PC-3 (cell line): ENCODE measurements around the gene ADGRD1. TPM values are rescaled to one million over a fixed set of nuclear protein-coding genes. Genes with fewer than 3 reads are reported as not detected.
A peak's percentile ranks its signal among the peaks of the same experiment; 100 is the strongest.

Source experiments
- ATAC-seq: fragments of 200-7000 bp; cut with Tn5 transposase; 2 replicates; pipeline ENCODE4 v1.9.1; 2020; ENCODE audit warnings: mild to moderate bottlenecking, moderate library complexity
- BruUV-seq: library from RNA; stranded (reverse); fragments of 400-500 nt; replicated peaks from 2 replicates; lab custom pipeline; 2021; lab: Mats Ljungman, UMichigan
- CTCF ChIA-PET: fragments of 300-600 bp; sonication (Branson Sonifier 250); formaldehyde crosslinking; loops from one replicate; lab custom pipeline; 2022; ENCODE audit warnings: antibody characterized with exemption; lab: Charles Lee
- POLR2A ChIA-PET: fragments of 300-600 bp; sonication (Branson Sonifier 250); formaldehyde crosslinking; loops from one replicate; lab custom pipeline; 2022; ENCODE audit warnings: antibody characterized with exemption; ENCODE audit not compliant: unreplicated experiment; lab: Charles Lee
- DNase-seq: peaks from one replicate; pipeline ENCODE4 v3.0.0-alpha.2; 2015
- H2AFZ ChIP-seq: fragments of 300-600 bp; sonication (generic); 2 replicates; pipeline ENCODE4 v1.6.0; 2016; ENCODE audit warnings: antibody characterized with exemption, low read length
- H3F3A ChIP-seq: fragments of 300-600 bp; sonication (generic); one replicate; pipeline ENCODE4 v1.6.0; 2017; ENCODE audit warnings: antibody characterized with exemption, low read length, control low read depth, mild to moderate bottlenecking; ENCODE audit not compliant: unreplicated experiment
- H3K27ac ChIP-seq: fragments of 300-600 bp; sonication (generic); 2 replicates; pipeline ENCODE4 v1.5.1; 2016; ENCODE audit warnings: mild to moderate bottlenecking, low read length
- H3K27me3 ChIP-seq: fragments of 300-600 bp; sonication (generic); 2 replicates; pipeline ENCODE4 v1.6.1; 2016; ENCODE audit warnings: low read length, mixed read lengths
- H3K36me3 ChIP-seq: fragments of 300-600 bp; sonication (generic); 2 replicates; pipeline ENCODE4 v1.6.1; 2016; ENCODE audit warnings: low read depth, mixed run types, low read length, mixed read lengths
- H3K4me1 ChIP-seq: fragments of 300-600 bp; sonication (generic); 2 replicates; pipeline ENCODE4 v1.5.1; 2016; ENCODE audit warnings: low read length; ENCODE audit not compliant: insufficient read depth
- H3K4me2 ChIP-seq: fragments of 300-600 bp; sonication (generic); 2 replicates; pipeline ENCODE4 v1.6.0; 2016; ENCODE audit warnings: low read length
- H3K4me3 ChIP-seq: fragments of 300-600 bp; sonication (generic); 2 replicates; pipeline ENCODE4 v1.5.1; 2016; ENCODE audit warnings: mild to moderate bottlenecking, low read length, mixed read lengths
- H3K79me2 ChIP-seq: fragments of 300-600 bp; sonication (generic); 2 replicates; pipeline ENCODE4 v1.6.1; 2017; ENCODE audit warnings: low read length, mixed read lengths
- H3K9ac ChIP-seq: fragments of 300-600 bp; sonication (generic); 2 replicates; pipeline ENCODE4 v1.6.0; 2016; ENCODE audit warnings: mild to moderate bottlenecking, low read length
- H3K9me2 ChIP-seq: fragments of 300-600 bp; sonication (generic); replicated peaks from 2 replicates; pipeline ENCODE4 v1.6.1; 2016; ENCODE audit warnings: mixed run types, low read length, mixed read lengths
- H3K9me3 ChIP-seq: fragments of 300-600 bp; sonication (generic); 2 replicates; pipeline ENCODE4 v1.6.1; 2016; ENCODE audit warnings: low read length, mixed read lengths
- H4K20me1 ChIP-seq: fragments of 300-600 bp; sonication (generic); 2 replicates; pipeline ENCODE4 v1.6.1; 2016; ENCODE audit warnings: low read length, mixed read lengths
- EZH2 ChIP-seq: fragments of 300-600 bp; sonication (generic); IDR thresholded peaks from one replicate; pipeline ENCODE4 v1.6.1; 2017; ENCODE audit warnings: antibody characterized with exemption, mild to moderate bottlenecking, low read length; ENCODE audit not compliant: unreplicated experiment
- EZH2phosphoT487 ChIP-seq: fragments of 300-600 bp; sonication (generic); IDR thresholded peaks from 2 replicates; pipeline ENCODE4 v1.6.1; 2018; ENCODE audit warnings: mild to moderate bottlenecking, antibody characterized with exemption, low read length, borderline replicate concordance
- intact Hi-C: fragments of 100-400 bp; cut with micrococcal nuclease; formaldehyde crosslinking; loops from 2 replicates; pipeline ENCODE4 v1.9.0; 2023
- total RNA-seq: library from RNA; depleted of rRNA; stranded (reverse); fragments of >200 nt; gene quantifications from 2 replicates; pipeline ENCODE4 v1.2.3, GENCODE V29; 2014
- TF ChIP-seq, protein P1 (sequence below): fragments of 300-600 bp; sonication (generic); conservative IDR thresholded peaks from 2 replicates; pipeline ENCODE4 v1.5.1; 2017; ENCODE audit warnings: antibody characterized with exemption, low read depth, mild to moderate bottlenecking, low read length

Gene ADGRD1
- total RNA-seq, 1 experiment from 2014 or later = 0.18 TPM

DNA sequence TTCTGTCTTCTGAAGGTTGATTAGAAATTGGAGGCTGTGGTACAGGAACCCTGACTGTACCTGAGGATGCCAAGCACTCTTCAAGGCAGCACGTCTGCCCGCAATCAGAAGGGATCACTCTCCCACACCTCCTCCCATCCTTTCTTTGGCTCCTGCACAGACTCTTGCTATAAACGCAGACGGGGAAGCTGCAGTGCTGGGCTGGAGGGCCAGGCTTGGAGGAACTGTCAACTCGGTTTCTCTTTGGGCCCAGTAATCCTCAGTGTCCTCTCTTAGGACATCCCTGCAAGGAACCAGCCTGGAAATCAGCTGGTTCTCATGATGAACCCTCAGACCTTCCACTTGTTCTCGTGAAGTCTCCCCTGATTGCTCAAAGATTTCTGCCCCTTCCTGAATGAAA is 201.4 kb downstream of the ADGRD1 start:
- Histone ChIP-seq H3F3A (no peaks in the 10 kb centered on the region), H3K4me2 (no peak overlapping the region), H4K20me1 (no peaks in the 10 kb centered on the region), H3K4me3 (no peak overlapping the region), H3K27me3 (peaks cover 70% of the 10 kb centered on the region), H3K9me3 (no peaks in the 10 kb centered on the region), H3K79me2 (no peaks in the 10 kb centered on the region), H3K27ac (no peak overlapping the region), H3K36me3 (no peaks in the 10 kb centered on the region), H3K9me2 (no peaks in the 10 kb centered on the region), H3K4me1 (no peaks in the 10 kb centered on the region), H3K9ac (no peak overlapping the region), H2AFZ (no peak overlapping the region)
- POLR2A ChIA-PET = interaction anchor here (0.6 kb wide), 1 partner anchor 22 kb away, joined by 4 read pairs; no protein-coding TSS in a partner anchor
- DNase-seq (no peak), ATAC-seq (no peak)
- no TSS peak for BruUV-seq
- TF ChIP-seq, protein P1, sequence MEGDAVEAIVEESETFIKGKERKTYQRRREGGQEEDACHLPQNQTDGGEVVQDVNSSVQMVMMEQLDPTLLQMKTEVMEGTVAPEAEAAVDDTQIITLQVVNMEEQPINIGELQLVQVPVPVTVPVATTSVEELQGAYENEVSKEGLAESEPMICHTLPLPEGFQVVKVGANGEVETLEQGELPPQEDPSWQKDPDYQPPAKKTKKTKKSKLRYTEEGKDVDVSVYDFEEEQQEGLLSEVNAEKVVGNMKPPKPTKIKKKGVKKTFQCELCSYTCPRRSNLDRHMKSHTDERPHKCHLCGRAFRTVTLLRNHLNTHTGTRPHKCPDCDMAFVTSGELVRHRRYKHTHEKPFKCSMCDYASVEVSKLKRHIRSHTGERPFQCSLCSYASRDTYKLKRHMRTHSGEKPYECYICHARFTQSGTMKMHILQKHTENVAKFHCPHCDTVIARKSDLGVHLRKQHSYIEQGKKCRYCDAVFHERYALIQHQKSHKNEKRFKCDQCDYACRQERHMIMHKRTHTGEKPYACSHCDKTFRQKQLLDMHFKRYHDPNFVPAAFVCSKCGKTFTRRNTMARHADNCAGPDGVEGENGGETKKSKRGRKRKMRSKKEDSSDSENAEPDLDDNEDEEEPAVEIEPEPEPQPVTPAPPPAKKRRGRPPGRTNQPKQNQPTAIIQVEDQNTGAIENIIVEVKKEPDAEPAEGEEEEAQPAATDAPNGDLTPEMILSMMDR = no peak
- TF ChIP-seq EZH2 (no peak), EZH2phosphoT487 (no peak)
- intact Hi-C loops = no loop called here
- CTCF ChIA-PET = no interaction called here

DNA sequence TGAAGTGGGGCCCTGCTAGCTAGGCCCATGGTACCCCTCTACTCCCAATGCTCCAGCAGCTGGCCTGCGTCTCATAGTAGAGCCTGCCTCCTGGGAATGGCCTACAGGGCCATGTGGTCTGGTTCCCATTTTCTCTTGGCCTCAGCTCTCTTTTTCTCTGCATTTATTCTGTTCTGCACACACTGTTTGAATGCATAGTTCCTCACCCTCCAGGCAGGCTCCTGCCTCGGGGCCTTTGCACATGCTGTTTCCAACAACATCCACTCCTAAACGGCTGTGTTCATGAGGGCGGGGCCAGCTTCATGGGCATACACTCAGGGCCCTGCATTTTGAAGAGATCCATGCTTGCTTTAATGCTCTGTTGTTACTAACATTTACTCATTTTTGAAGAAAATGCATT is 204.0 kb downstream of the ADGRD1 start:
- no TSS peak for BruUV-seq

DNA sequence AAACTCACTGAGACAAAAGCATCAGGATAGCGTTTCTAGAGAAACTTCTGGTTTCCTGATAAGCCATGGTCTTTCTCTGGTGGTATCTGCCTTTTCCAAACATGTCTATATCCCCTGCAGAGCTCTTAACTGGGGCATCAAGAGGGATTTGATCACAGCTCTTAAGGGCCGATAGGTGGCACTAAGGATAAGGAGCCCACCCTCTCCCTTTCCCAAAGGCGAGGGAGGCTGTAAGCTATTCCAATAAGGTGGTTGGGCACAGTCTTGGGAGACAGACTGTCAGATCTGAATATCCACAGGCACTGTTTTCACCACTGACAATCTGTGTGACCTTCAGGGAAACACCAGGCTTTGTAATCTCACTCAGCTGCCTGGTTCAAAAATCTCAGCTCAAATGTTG is 206.0 kb downstream of the ADGRD1 start:
- POLR2A ChIA-PET = no interaction called here
- no peaks in the 10 kb centered on the region for H3K4me1 ChIP-seq
- H3K27ac ChIP-seq = no peak overlapping the region
- BruUV-seq = no TSS peak
- no peaks in the 10 kb centered on the region for H3K9me3 ChIP-seq
- peaks cover 46% of the 10 kb centered on the region for H3K27me3 ChIP-seq
- CTCF ChIA-PET = interaction anchor here (1.2 kb wide), 1 partner anchor 293 kb away, joined by 6 read pairs; no protein-coding TSS in a partner anchor
- H3K79me2 ChIP-seq = no peaks in the 10 kb centered on the region
- peak; percentile 37; the same call in 1 of the 2 replicates for ATAC-seq
- H2AFZ ChIP-seq = no peak overlapping the region
- H3F3A ChIP-seq = no peaks in the 10 kb centered on the region
- H3K4me2 ChIP-seq = no peak overlapping the region
- no peak overlapping the region for H3K4me3 ChIP-seq
- intact Hi-C loops = no loop called here
- H3K9me2 ChIP-seq = no peaks in the 10 kb centered on the region
- TF ChIP-seq EZH2phosphoT487 = no peak
- TF ChIP-seq, protein P1 = peak; percentile 39
- H3K36me3 ChIP-seq = no peaks in the 10 kb centered on the region
- H4K20me1 ChIP-seq = no peaks in the 10 kb centered on the region
- no peak overlapping the region for H3K9ac ChIP-seq
- peak; percentile 23 for DNase-seq

More for the DNA sequence above, 204.0 kb downstream of the ADGRD1 start:
- intact Hi-C loops = no loop called here
- Histone ChIP-seq H4K20me1 (no peaks in the 10 kb centered on the region), H2AFZ (no peak overlapping the region), H3K36me3 (no peaks in the 10 kb centered on the region), H3K4me2 (no peak overlapping the region), H3K27me3 (peaks cover 63% of the 10 kb centered on the region), H3K9me2 (no peaks in the 10 kb centered on the region), H3K9me3 (no peaks in the 10 kb centered on the region), H3K9ac (no peak overlapping the region), H3K4me3 (no peak overlapping the region), H3K79me2 (no peaks in the 10 kb centered on the region), H3F3A (no peaks in the 10 kb centered on the region), H3K27ac (no peak overlapping the region), H3K4me1 (no peaks in the 10 kb centered on the region)
- ATAC-seq (no peak), DNase-seq (no peak)
- TF ChIP-seq, protein P1 = no peak
- TF ChIP-seq EZH2phosphoT487 (no peak), EZH2 (no peak)
- ChIA-PET POLR2A (no interaction called here), CTCF (no interaction called here)
